NCI-H748 treated with DMSO at 0.1 percent for 48 hours (cell line): ENCODE measurements around the gene UBE2O.
"Not testable (repeated sequence)": the region's sequence is repeated elsewhere in the genome, so short reads cannot be mapped to it uniquely, and the experiment has no call there.

Experiments used
- DNase-seq: peaks from one replicate; lab custom pipeline; 2025; lab: John Stamatoyannopoulos, UW

The UBE2O gene

GRCh38 chr17:76370261-76370993 is 82.5 kb downstream of the UBE2O start:
- no peak for DNase-seq

- no peak for DNase-seq
Observed at GRCh38 chr17:76369804-76370203, 83.1 kb downstream of the UBE2O start.

- DNase-seq, result no peak
Observed at GRCh38 chr17:76369379-76369778, 83.6 kb downstream of the UBE2O start.

GRCh38 chr17:76368545-76368944 is 84.4 kb downstream of the UBE2O start:
- no peak for DNase-seq

- no peak for DNase-seq
Observed at GRCh38 chr17:76367642-76368041, 85.3 kb downstream of the UBE2O start.

- no peak for DNase-seq
Observed at GRCh38 chr17:76366247-76366646, 86.7 kb downstream of the UBE2O start.

- DNase-seq, result no peak
Observed at GRCh38 chr17:76365256-76365903, 87.6 kb downstream of the UBE2O start.

- no peak for DNase-seq
Observed at GRCh38 chr17:76363107-76363842, 89.7 kb downstream of the UBE2O start.

- no peak for DNase-seq
Observed at GRCh38 chr17:76360461-76360860, 92.5 kb downstream of the UBE2O start.

GRCh38 chr17:76359776-76360175 is 93.2 kb downstream of the UBE2O start:
- not testable (repeated sequence) for DNase-seq

GRCh38 chr17:76359375-76359774 is 93.6 kb downstream of the UBE2O start:
- no peak for DNase-seq

GRCh38 chr17:76357597-76358158 is 95.3 kb downstream of the UBE2O start:
- DNase-seq, result no peak

GRCh38 chr17:76356803-76357456 is 96.0 kb downstream of the UBE2O start:
- no peak for DNase-seq

- DNase-seq, result no peak
Observed at GRCh38 chr17:76354747-76355310, 98.1 kb downstream of the UBE2O start.

- DNase-seq, result no peak
Observed at GRCh38 chr17:76354317-76354729, 98.6 kb downstream of the UBE2O start.

GRCh38 chr17:76353599-76354316 is 99.2 kb downstream of the UBE2O start, which contains the start of gene PRPSAP1:
Gene PRPSAP1, minus strand, starts transcription at chr17:76353916. Its CDS starts 213 bp downstream, at chr17:76353703.
- peak; percentile 75 for DNase-seq

- DNase-seq, result no peak
Observed at GRCh38 chr17:76353004-76353598, 99.9 kb downstream of the UBE2O start.

GRCh38 chr17:76351526-76352071 is 101.4 kb downstream of the UBE2O start:
- DNase-seq, result no peak

GRCh38 chr17:76350463-76350862 is 102.5 kb downstream of the UBE2O start:
- DNase-seq, result no peak

- not testable (repeated sequence) for DNase-seq
Observed at GRCh38 chr17:76346936-76347335, 106.0 kb downstream of the UBE2O start.
